Effector CD4-positive, alpha-beta T cell (primary cell): Measurements from ENCODE around the gene SFSWAP.
"Not testable (repeated sequence)": the region's sequence is repeated elsewhere in the genome, so short reads cannot be mapped to it uniquely, and the experiment has no call there.

ENCODE experiments used
- DNase-seq: peaks from one replicate; pipeline ENCODE4 v3.0.0-alpha.2; 2020

SFSWAP gene

DNA sequence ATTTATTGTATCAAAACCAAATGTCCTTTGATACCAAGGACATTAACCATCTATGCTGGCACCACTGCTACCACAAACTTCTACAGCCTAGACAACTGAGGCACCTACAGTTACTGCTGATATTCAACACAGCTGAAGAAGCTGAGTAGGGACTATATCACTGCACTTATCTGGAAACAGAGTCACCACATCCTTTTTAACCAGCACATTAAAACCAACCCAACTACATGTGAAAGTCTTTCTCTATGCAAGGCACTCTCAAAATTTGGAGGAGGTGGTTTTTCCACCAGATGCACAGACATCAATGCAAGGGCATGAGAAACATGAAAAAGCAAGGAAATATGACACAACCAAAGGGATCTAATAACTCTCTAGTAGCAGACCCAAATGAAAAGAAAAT lies 7.7 kb upstream of the SFSWAP start:
- DNase-seq, result no peak

DNA sequence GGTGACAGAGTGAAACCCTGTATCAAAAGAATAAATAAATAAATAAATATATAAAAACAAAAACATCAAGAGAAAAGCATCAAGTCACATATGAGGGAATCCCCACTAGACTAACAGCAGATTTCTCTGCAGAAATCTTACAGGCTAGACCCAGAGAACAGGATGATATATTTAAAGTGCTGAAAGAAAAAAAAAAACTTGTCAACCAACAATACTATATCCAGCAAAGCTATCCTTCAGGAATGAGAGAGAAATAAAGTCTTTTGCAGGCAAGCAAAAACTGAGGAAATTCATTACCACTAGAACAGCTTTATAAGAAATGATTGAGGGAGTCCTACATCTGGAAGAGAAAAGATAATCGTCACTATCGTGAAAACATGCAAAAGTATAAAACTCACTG lies 6.4 kb upstream of the SFSWAP start:
- DNase-seq, result no peak

DNA sequence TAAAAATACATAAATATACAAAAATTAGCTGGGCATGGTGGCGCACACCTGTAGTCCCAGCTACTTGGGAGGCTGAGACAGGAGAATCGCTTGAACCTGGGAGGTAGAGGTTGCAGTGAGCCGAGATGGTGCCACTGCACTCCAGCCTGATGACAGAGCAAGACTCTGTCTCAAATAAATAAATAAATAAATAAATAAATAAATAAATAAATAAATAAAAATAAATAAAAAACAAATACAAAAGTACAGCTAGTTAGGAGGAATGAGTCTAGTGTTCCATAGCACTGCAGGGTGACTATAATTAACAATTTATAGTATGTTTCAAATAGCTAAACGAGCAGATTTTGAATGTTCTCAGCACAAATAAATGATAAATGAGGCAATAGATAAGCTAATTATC lies 4.2 kb upstream of the SFSWAP start:
- not testable (repeated sequence) for DNase-seq

DNA sequence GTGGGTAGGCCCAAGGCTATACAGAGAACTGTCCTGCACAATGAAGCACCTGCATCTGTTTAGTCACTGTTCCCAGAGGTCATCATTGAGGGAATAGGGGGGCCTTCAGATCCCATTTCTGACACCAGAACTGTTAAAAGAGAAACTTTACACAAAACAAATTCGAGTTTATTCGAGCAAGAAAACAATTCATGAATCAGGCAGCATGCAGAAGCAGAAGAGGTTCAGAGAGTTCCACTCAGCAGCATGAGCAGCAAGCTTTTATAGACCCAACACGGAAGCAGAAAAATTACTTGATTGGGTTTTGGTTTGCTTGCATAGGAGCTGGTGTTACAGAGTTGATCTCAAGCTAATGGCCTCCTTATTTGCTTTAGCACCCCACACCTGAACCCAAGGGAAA lies 1.7 kb upstream of the SFSWAP start:
- DNase-seq, result no peak

DNA sequence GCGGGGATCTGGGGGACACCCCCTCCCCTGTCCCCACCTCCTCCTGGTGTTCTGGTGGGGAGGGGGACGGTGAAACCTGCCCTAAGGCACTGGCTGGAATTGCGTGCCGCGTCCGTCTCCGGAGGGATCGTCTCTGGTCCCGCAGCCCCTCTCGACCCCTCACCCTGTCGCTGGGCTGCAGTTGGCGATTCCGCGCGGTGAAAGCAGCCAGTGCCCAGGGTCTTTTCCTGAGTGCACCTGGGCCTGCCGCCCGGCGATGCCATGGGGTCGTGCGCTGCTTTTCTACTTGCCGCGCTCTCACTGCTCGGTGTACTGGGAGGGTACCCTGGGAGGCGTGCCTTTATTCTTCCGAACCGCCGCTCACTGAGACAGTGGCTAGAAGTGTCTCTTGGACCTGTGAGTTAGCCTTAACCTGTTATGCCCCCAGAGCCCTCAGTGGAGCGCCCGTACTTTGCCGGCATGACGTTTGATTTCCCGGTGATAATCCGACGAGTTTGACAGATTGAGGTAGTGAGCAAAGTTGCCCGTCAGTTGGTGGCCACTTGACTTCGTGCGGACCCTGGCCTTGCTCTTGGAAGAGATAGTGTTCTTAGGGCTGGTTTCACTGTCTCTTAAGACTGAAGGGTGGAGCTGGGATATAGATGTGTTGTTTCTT lies 788 bp downstream of the SFSWAP start:
- DNase-seq, result no peak

DNA sequence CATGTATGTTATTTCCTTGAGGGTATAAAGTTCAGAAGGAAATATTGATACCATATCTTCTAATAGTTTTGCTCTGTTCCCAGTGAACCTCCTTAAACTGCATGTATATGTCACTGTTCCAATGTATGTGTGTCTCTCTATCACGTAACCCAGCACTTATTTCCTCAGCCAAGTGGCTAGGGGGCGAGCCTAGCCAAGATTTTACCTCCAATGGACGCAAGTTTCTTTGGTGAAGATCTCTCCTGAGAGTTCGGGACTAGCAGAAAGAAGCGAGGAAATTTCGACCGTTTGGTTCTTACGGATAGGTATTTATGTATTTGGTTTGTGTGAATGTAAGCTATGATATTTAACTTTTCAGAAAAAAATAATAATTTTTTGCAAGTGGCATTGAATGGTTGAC lies 2.5 kb downstream of the SFSWAP start:
- DNase-seq, result no peak

DNA sequence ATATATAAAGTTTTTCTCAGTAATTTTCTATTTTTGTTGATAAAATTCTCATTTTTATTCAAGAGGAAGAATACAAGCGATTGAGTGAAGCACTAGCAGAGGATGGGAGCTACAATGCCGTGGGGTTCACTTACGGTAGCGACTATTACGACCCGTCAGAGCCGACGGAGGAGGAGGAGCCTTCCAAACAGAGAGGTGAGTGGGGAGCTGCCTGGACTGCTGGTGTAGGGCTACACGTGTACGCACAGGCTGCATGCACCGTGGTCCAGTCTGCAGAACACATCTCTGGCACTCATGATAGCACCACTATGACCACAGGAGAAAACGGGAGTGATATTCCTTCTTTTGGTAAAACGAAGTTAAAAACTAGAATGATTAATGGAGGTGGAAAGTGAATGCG lies 3.9 kb downstream of the SFSWAP start:
- DNase-seq, result no peak

DNA sequence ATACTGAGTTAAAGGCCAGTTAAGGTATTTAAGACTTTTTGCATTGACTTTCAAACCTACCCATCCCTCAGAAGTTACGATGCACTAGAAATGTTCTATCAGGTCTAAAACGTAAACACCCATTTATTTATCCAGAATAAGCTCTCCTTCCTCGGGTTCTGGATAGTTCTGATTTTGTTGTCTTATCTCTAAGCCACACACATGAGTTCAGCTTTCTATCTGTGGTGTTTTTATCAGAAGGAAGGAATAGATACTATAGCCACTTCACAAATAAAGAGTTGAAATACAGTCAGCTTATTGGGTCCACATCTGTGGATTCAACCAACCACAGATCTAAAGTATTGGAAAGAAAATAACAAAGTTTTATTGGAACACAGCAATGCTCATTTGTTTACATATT lies 5.4 kb downstream of the SFSWAP start:
- DNase-seq, result no peak

DNA sequence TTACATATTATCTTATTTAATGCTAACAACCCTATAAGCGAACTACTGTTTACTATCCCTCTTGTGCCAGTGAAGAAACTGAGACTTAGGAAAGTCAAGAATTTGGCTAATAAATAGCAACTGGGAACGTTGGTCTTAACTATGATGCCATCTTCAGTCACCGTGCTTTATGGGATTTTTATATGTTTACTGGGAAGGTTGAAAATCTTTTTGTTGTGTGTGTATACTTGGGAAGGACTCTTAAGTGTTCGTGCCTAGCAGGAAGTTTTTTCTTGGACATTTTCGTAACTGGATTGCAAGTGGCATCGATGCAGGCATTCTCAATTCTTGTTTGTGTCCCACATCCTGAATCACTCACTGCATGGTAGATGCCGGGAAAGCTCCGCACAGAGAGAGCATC lies 9.4 kb downstream of the SFSWAP start:
- DNase-seq, result no peak

DNA sequence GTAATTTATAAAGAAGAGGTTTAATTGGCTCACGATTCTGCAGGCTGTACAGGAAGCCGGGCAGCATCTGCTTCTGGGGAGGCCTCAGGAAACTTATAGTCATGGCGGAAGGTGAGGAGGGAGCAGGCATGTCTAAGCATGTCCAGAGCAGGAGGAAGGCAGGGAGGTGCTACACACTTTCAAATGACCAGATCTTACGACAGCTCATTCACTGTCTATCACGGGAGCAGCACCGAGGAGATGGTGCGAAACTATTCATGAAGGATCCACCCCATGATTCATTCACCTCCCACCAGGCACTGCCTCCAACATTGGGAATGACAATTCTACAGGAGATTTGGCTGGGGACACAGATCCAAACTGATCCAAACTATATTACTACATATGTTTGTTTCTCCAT lies 10.0 kb downstream of the SFSWAP start:
- DNase-seq, result no peak

DNA sequence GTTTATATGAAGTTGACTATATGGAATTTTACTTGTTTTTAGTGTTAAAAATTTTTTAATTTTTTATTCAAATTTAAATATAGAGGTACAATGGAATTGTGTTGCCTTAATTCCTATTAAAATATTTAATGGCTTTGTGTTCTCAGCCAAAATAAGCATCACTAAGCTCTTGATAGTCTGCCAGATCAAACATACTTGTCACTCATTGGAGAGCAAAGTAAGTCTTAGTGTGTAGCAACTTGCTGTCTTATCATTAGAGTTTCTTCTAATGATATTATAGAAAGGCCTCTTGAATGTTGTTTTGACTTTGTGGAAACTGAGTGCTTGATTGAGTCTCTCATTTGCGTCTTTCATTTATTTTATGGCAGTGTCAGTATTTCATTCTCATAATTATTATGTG lies 10.7 kb downstream of the SFSWAP start:
- DNase-seq, result no peak

DNA sequence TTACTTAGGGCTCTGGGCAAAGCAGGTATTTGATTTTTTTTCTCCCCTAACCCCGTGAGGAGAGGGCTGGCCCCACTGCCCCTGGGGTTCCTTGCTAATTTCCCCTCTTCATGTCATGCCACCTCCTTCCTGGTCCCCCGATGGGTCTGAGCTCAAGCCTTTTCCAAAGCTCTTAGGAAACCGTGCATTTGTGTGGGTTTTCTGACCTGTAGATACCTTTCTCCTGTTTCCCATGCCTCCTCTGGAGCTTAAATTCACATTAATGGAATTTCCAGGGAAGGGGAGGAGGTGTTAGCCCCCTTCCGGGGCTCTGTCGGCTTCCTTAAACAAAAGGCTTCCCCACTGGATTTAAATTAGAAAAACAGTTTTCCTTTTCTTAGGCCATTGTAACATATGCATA lies 12.6 kb downstream of the SFSWAP start:
- no peak for DNase-seq

DNA sequence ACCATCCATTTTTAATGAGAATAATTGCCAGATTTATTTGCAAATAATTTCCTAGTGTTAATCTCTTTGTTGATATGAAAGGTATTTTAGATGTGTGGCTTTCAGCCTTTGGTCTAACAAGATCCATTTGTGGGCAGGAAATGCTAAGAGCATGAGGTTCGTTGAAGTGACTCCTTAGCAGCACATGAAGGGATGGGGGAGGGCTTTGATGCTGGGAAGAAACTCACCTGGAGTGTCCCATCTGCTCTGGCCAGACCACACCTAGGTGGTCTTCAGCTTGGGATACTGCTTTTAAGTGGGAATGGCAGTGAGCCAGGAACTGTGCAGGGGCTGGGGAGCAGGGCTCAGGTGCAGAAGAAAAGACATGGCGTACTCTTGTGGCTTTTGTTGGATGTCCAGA lies 13.6 kb downstream of the SFSWAP start:
- no peak for DNase-seq

DNA sequence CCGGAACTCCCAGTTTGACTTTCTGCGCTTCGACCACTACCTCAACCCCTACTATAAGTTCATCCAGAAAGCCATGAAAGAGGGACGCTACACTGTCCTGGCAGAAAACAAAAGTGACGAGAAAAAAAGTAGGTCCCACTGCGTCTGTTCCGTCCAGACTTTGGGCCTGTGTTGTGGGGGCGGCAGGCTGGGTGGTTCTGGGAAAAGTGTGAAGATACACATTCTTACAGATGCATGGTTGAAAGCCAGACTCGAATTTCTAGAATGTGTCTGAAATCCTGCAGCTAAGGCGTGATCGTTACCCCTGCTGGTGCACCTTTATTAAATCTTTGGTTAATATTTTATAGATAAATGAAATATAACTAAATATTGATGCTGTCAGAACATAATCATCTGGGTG lies 14.6 kb downstream of the SFSWAP start:
- DNase-seq, result no peak

DNA sequence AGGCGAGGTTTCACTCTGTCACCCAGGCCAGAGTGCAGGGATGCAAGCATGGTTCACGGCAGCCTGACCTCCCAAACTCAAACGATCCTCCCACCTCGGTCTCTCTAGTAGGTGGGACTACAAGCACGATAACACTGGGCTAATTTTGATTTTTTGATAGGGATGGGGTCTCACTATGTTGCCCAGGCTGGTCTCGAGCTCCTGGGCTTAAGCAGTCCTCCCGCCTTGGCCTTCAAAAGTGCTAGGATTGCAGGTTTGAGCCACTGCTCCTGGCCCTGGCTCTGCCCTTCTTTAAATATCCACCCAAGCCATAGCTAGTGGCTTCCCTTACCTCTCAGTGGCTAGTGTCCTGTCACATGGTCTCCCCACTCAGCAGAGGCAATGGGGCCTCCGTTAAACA lies 17.8 kb downstream of the SFSWAP start:
- no peak for DNase-seq

DNA sequence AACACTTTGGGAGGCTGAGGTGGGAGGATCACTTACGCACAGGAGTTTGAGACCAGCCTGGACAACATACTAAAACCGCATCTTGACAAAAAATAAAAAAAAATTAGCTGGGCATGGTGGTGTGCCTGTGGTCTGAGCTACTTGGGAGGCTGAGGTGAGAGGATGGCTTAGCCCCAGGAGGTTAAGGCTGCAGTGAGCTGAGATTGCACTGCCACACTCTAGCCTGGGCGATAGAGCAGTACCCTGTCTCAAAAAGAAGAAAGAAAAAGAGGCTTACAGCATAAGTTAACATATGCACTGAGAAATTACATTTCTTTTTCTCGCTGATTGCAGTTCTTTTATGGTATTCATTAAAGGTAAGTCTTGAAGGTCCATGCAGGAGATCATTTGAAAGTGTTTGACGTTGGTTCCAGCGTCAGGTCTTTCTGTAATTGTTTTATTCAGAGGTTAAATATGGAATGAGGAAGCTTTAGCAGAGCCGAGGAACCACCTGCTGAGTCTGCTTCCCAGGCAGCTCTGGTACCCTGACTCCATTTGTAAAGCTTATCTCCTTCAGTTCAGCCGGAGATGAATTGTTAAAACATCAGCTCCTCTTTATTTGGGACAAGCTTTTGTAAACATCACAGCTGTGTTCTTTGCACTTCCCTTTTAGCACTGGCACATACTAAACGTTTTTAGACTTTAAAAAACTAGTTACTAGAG lies 18.5 kb downstream of the SFSWAP start:
- DNase-seq, result no peak

DNA sequence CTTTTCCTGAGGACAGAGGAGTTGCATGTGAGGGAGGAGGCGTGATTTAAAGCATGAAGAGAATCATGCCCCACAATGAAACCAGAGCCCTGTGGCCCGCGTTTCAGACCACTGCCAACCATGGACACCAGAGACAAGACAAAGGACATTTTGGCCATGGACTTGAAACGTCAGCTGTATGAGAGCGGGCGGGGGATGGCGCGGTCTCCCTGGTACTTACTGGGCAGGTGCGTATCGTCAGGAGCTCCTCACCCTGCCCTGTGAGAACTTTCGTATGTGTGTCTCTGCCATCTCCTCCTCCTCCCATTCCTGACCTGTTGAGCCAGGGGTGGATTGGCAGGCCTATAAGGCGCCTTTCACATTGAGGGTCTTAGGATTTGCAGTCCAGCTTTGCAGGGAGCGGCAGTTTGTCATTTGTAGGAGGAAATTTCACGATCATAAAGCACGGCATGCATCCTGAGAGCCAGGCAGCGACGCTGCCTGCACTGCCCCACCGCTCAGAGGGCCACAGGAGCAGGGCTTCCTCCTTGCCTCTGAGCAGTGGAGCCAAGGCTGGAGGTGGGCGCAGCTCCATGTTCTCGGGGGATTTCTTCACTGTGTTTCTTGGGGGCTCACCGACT lies 22.2 kb downstream of the SFSWAP start:
- DNase-seq, result no peak

DNA sequence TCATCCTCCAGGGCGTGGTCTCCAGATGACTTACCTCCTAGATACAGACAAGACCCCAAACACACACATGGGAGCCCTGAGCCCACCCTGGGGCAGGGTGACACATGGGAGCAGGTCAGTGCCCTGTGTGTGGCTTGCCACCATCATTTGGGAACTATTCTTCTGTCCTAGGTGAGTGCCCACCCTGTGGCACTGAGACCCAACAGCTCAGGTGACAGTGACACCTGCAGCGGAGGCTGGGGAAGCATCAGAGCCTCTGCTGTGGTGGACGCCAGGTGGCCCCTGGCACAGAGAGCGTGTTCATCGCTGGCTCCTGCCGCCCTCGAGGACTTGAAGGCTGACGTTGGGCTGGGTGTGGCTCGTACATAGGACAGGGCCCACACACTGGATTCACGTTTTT lies 23.0 kb downstream of the SFSWAP start:
- no peak for DNase-seq

DNA sequence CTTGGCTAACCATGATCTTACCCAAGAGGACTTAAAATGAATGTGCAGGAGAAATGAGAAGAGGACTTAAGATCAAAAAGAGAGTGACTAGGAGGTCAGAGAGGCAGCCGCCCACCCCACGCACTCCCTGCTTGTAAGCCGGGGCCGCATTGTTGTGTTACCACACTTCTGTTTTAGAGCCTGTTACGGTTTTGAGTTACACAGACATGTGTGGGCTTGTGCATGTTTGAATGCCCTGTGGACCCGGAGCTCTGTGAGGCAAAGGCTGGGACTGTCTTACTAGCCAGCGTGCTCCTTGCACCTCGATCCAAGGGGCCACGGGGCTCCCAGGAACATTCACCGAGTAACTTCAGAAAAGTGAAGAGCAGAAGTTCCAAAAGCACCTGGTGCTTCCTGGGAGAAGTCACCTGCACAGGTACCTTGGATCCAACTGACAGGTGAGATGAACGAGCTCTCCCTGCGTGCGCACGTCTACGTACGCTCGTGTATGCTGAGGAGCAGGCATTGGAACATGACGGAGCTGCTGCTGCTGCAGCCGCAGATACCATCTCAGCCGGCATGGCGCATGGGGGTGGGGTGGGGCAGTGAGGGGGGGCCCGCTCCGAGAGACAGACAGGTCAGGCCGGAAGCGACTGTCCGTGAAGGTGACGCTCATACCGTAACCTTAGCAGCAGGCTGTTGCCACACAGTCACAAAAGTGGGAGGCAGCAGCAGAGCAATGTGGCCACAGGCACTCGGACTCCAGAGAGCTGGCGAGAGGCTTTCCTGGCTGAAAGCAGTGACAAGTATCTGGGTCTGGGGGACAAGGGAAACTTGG lies 23.7 kb downstream of the SFSWAP start:
- DNase-seq, result no peak

DNA sequence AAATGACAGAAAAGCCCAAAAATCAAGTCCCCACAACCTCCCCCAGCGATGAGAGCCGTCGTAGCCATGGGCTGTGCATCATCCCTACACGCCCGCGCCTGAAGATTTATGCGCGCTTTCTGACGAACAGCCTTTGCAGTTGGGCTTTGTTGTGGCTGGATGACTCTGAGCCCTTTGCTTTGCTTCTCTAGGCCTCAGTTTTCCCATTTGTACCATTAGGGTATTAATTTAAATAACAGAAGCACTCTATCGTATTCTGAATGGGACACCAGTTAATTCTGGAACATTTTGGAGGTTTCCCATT lies 24.2 kb downstream of the SFSWAP start:
- DNase-seq, result no peak

DNA sequence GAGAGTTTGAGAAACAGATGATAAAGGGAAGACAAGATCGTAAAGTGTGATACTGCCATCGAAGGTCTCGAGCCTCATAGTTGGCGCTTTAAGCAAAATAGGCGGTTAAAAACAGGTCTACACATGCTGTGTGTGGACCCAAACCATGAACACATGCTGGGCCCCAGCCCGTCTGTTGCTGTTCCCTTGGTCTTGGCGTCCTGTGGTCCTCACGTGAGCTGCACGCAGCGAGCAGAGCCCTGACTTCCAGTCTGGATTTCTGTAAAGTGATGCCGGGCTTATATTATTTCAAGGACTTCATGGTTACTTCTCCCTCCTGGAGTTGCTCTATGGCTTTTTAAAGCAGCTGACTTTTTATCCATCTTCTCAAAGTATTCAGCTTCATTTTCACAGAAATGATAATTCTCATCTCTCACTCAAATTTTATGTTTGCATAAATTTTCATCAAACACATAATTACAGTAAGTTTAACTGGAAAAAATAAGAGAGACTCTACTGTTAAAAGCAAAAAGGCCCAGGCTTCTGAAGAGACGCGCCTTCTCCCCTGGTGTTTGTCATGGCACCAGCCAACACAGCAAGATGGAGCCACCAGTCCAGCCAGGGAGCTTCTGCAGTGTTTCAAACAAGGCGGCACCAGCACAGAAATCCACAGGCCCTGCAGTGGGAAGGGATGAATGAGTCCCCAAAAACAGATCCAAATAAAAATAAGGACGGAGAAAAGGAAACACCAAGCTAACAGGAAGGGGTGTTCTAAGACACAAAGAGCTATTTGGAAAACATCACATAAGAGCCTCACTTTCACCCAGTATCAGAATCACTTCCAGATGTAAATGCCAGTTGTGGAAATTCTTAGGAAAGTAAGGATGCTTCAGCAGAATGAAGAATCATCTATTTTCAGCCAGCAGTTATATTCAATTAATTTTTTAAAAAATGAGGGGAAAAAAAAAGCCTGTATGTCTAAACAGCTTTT lies 24.9 kb downstream of the SFSWAP start:
- no peak for DNase-seq

DNA sequence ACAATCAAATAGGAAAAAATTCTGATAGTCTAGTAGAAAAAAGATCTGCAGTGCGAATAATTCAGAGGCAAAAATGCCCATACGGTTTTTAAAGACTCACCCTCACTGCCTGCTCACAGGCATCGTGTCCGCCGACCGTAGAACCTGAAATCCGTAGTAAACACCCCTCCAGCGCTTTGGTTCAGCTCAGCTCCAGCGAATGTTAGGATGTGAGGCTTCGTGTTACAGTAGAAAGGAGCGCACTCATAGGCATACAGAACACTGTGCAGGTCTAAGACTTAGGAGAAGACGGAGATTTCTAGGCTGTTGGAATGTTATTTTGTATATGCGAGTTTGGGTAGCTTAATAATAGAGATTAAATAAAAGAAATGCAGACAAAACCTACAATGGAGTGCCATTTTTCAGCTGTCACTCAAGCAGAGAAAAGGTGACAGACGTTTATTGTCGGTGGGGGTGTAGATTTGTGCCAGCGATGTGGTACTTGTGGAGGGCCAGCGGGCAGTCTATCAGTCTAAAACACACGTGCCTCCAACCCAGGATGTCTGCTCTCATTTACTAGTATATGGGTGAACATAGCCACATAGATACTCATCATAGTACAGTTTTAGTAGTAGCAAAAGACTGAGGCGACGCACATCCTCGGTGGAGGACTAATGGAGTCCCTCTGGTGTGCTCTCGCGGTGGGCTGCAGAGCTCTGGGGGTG lies 25.7 kb downstream of the SFSWAP start:
- DNase-seq, result no peak
